ENCODE results near the gene ONECUT1. TPM values are rescaled to one million over a fixed set of nuclear protein-coding genes. Genes with fewer than 3 reads are reported as not detected.

The ONECUT1 gene
- total RNA-seq, 2 experiments from 2014 or later: 0.15 to 0.25 TPM

GRCh38 chr15:52727815-52728214 is 62.3 kb downstream of the ONECUT1 start:
- H3K9me3 ChIP-seq (ENCODE audit: low read length): no peaks in the 10 kb centered on the region
- H4K20me1 ChIP-seq (ENCODE audit: insufficient read depth, low read length): no peaks in the 10 kb centered on the region
- BruUV-seq (replicated peaks): no TSS peak
- H3K36me3 ChIP-seq (ENCODE audit: insufficient read depth, low read length): no peaks in the 10 kb centered on the region
- no peak overlapping the region for H3K4me3 ChIP-seq (ENCODE audit: low read depth, low read length, poor library complexity, severe bottlenecking)
- H3K9me2 ChIP-seq (ENCODE audit: insufficient read depth, low read length): no peaks in the 10 kb centered on the region
- peaks cover 57% of the 10 kb centered on the region for H3K4me1 ChIP-seq (ENCODE audit: insufficient read depth, low read length, poor library complexity, severe bottlenecking)
- H2AFZ ChIP-seq (ENCODE audit: low read length): peak overlapping the region; percentile 92
- intact Hi-C loops (cut with micrococcal nuclease; ENCODE audit: unreplicated experiment): no loop called here
- H3K27ac ChIP-seq (ENCODE audit: low read depth, low read length, poor library complexity, severe bottlenecking): no peak overlapping the region
- peak; percentile 41 for DNase-seq (ENCODE audit: low spot score)
- H3K79me2 ChIP-seq (ENCODE audit: insufficient read depth, low read depth, low read length): no peaks in the 10 kb centered on the region
- TF ChIP-seq EZH2phosphoT487 (IDR thresholded peaks at IDR 0.05; ENCODE audit: borderline replicate concordance, low read depth, low read length): no peak
- TF ChIP-seq CTCF (conservative IDR thresholded peaks at IDR 0.05; ENCODE audit: low read length): no peak
- peak overlapping the region; percentile 53 for H3K4me2 ChIP-seq (ENCODE audit: low read length)
- POLR2A ChIA-PET: interaction anchor here (0.6 to 1.1 kb wide), 7 partner anchors 14 to 471 kb away, joined by 3 to 5 read pairs (median 3); no protein-coding TSS in a partner anchor
- CTCF ChIA-PET (ENCODE audit: unreplicated experiment): no interaction called here

- ChIA-PET POLR2A (interaction anchor here (0.7 to 0.9 kb wide), 4 partner anchors 8 to 363 kb away, joined by 3 read pairs; no protein-coding TSS in a partner anchor), CTCF (ENCODE audit: unreplicated experiment) (no interaction called here)
- Histone ChIP-seq H3K4me2 (ENCODE audit: low read length) (no peak overlapping the region), H4K20me1 (ENCODE audit: insufficient read depth, low read length) (no peaks in the 10 kb centered on the region), H3K79me2 (ENCODE audit: insufficient read depth, low read depth, low read length) (no peaks in the 10 kb centered on the region), H3K4me1 (ENCODE audit: insufficient read depth, low read length, poor library complexity, severe bottlenecking) (peaks cover 41% of the 10 kb centered on the region), H2AFZ (ENCODE audit: low read length) (no peak overlapping the region), H3K9me2 (ENCODE audit: insufficient read depth, low read length) (no peaks in the 10 kb centered on the region), H3K4me3 (ENCODE audit: low read depth, low read length, poor library complexity, severe bottlenecking) (no peak overlapping the region), H3K27ac (ENCODE audit: low read depth, low read length, poor library complexity, severe bottlenecking) (no peak overlapping the region), H3K36me3 (ENCODE audit: insufficient read depth, low read length) (no peaks in the 10 kb centered on the region), H3K9me3 (ENCODE audit: low read length) (no peaks in the 10 kb centered on the region)
- intact Hi-C loops (cut with micrococcal nuclease; ENCODE audit: unreplicated experiment): no loop called here
- TF ChIP-seq EZH2phosphoT487 (IDR thresholded peaks at IDR 0.05; ENCODE audit: borderline replicate concordance, low read depth, low read length) (no peak), CTCF (conservative IDR thresholded peaks at IDR 0.05; ENCODE audit: low read length) (no peak)
- no TSS peak for BruUV-seq (replicated peaks)
- no peak for DNase-seq (ENCODE audit: low spot score)
Observed at GRCh38 chr15:52726195-52726594, 63.9 kb downstream of the ONECUT1 start.

GRCh38 chr15:52718551-52718950 is 71.6 kb downstream of the ONECUT1 start:
- H3K36me3 ChIP-seq (ENCODE audit: insufficient read depth, low read length): no peaks in the 10 kb centered on the region
- no peak overlapping the region for H2AFZ ChIP-seq (ENCODE audit: low read length)
- no peaks in the 10 kb centered on the region for H3K79me2 ChIP-seq (ENCODE audit: insufficient read depth, low read depth, low read length)
- ChIA-PET POLR2A (interaction anchor here (0.5 to 0.8 kb wide), 2 partner anchors 8 to 10 kb away, joined by 3 read pairs; no protein-coding TSS in a partner anchor), CTCF (ENCODE audit: unreplicated experiment) (no interaction called here)
- H4K20me1 ChIP-seq (ENCODE audit: insufficient read depth, low read length): no peaks in the 10 kb centered on the region
- H3K9me2 ChIP-seq (ENCODE audit: insufficient read depth, low read length): no peaks in the 10 kb centered on the region
- no peak overlapping the region for H3K4me2 ChIP-seq (ENCODE audit: low read length)
- no peak for DNase-seq (ENCODE audit: low spot score)
- H3K9me3 ChIP-seq (ENCODE audit: low read length): no peaks in the 10 kb centered on the region
- H3K4me3 ChIP-seq (ENCODE audit: low read depth, low read length, poor library complexity, severe bottlenecking): no peak overlapping the region
- no TSS peak for BruUV-seq (replicated peaks)
- no peaks in the 10 kb centered on the region for H3K4me1 ChIP-seq (ENCODE audit: insufficient read depth, low read length, poor library complexity, severe bottlenecking)
- no peak overlapping the region for H3K27ac ChIP-seq (ENCODE audit: low read depth, low read length, poor library complexity, severe bottlenecking)
- intact Hi-C loops (cut with micrococcal nuclease; ENCODE audit: unreplicated experiment): no loop called here
- TF ChIP-seq CTCF (conservative IDR thresholded peaks at IDR 0.05; ENCODE audit: low read length): no peak
- no peak for TF ChIP-seq EZH2phosphoT487 (IDR thresholded peaks at IDR 0.05; ENCODE audit: borderline replicate concordance, low read depth, low read length)

Measured in OCI-LY7 (cell line).